GM12878 (cell line): ENCODE measurements around the gene ACCSL.

Experiments used
- EP300 ChIP-seq, 2 experiments: fragments of 150-350 bp in 1 of 2; IDR thresholded peaks; 2 replicates each; pipeline ENCODE4 v1.6.1; 2011 to 2012; ENCODE audit warnings: low read depth in 2 of 2, low read length in 2 of 2, borderline replicate concordance in 1 of 2, improper control_type of control experiment in 1 of 2, inconsistent platforms in 1 of 2; ENCODE audit not compliant: control insufficient read depth in 1 of 2
- EZH2 ChIP-seq: IDR thresholded peaks from 2 replicates; pipeline ENCODE4 v1.6.1; 2012; ENCODE audit warnings: low read depth, mild to moderate bottlenecking, control low read depth, inconsistent platforms, low read length, borderline replicate concordance; ENCODE audit not compliant: control insufficient read depth
- GABPA ChIP-seq: IDR thresholded peaks from 2 replicates; pipeline ENCODE4 v1.6.1; 2014; ENCODE audit warnings: antibody characterized with exemption, low read depth, mild to moderate bottlenecking, inconsistent platforms
- RAD51 ChIP-seq: fragments of 450-650 bp; IDR thresholded peaks from 2 replicates; pipeline ENCODE4 v1.6.1; 2016; ENCODE audit warnings: moderate library complexity, mild to moderate bottlenecking, inconsistent platforms
- TF ChIP-seq, protein P1 (sequence below): IDR thresholded peaks from 2 replicates; pipeline ENCODE4 v1.6.1; 2011; ENCODE audit warnings: low read depth, low read length, improper control_type of control experiment, borderline replicate concordance
- TF ChIP-seq, protein P2 (sequence below), 3 experiments: IDR thresholded peaks in 2 of 3; conservative IDR thresholded peaks in 1 of 3; 2 replicates each; pipeline ENCODE4 v1.5.1; 2011; ENCODE audit warnings: low read depth in 3 of 3, low read length in 3 of 3, mild to moderate bottlenecking in 3 of 3, control low read depth in 2 of 3, moderate library complexity in 2 of 3, inconsistent platforms in 1 of 3, mixed read lengths in 1 of 3; ENCODE audit not compliant: control insufficient read depth in 2 of 3, insufficient read depth in 1 of 3; ENCODE audit errors: extremely low read depth in 1 of 3
- TF ChIP-seq, protein P3 (sequence below): fragments of 450-650 bp; IDR thresholded peaks from 2 replicates; pipeline ENCODE4 v1.6.1; 2014; ENCODE audit warnings: mild to moderate bottlenecking
- TF ChIP-seq, protein P4 (sequence below): IDR thresholded peaks from 2 replicates; pipeline ENCODE4 v1.6.1; 2011; ENCODE audit warnings: borderline replicate concordance, low read depth, mild to moderate bottlenecking, moderate library complexity, mixed read lengths, low read length; ENCODE audit not compliant: insufficient read depth; ENCODE audit errors: extremely low read length
- TF ChIP-seq, protein P5 (sequence below): IDR thresholded peaks from 2 replicates; pipeline ENCODE4 v1.6.1; 2012; ENCODE audit warnings: low read depth, low read length, improper control_type of control experiment

DNA sequence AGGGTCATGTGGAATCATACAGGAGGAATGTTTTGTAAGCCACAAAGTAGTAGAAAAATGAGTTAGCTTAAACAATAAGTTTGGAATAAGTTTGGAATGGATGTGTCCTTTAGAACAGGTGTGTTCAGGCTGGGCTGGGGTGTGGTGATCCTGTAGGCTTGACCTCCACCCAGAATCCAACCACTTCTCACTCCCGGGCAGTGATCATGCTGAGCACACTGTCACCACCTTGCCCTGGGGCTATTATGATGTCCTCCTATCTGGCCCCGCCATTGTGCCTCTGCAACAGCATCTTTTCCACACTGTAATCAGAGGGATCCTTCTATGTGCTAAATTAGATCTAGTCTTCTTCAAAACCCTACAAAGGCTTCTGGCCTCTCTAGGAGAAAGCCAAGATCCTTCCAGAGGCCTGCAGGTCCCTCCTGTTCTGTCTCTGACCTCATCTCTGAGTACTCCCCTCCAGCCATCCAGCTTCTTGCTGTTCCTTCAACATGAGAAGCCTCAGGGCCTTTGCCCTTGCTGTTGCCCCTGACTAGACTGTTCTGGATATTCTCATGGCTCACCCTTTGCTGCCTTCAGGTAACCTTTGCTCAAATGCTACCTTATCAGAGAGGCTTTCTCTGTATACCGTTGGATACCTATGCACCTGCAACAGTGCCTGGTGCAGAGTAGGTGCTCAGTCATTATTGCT, 18.8 kb upstream of the ACCSL start:
- TF ChIP-seq, protein P1, sequence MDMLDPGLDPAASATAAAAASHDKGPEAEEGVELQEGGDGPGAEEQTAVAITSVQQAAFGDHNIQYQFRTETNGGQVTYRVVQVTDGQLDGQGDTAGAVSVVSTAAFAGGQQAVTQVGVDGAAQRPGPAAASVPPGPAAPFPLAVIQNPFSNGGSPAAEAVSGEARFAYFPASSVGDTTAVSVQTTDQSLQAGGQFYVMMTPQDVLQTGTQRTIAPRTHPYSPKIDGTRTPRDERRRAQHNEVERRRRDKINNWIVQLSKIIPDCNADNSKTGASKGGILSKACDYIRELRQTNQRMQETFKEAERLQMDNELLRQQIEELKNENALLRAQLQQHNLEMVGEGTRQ = no peak
- no peak for TF ChIP-seq GABPA
- no peak for TF ChIP-seq RAD51
- TF ChIP-seq, protein P2, sequence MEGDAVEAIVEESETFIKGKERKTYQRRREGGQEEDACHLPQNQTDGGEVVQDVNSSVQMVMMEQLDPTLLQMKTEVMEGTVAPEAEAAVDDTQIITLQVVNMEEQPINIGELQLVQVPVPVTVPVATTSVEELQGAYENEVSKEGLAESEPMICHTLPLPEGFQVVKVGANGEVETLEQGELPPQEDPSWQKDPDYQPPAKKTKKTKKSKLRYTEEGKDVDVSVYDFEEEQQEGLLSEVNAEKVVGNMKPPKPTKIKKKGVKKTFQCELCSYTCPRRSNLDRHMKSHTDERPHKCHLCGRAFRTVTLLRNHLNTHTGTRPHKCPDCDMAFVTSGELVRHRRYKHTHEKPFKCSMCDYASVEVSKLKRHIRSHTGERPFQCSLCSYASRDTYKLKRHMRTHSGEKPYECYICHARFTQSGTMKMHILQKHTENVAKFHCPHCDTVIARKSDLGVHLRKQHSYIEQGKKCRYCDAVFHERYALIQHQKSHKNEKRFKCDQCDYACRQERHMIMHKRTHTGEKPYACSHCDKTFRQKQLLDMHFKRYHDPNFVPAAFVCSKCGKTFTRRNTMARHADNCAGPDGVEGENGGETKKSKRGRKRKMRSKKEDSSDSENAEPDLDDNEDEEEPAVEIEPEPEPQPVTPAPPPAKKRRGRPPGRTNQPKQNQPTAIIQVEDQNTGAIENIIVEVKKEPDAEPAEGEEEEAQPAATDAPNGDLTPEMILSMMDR (IDR thresholded peaks at IDR 0.05 in 2 of 3, conservative IDR thresholded peaks at IDR 0.05 in 1 of 3; ENCODE audit: control insufficient read depth in 2 of 3, extremely low read depth in 1 of 3, insufficient read depth in 1 of 3, low read depth in 3 of 3, low read length in 3 of 3) = no peak
- no peak for TF ChIP-seq EP300 (IDR thresholded peaks at IDR 0.05; ENCODE audit: borderline replicate concordance in 1 of 2, control insufficient read depth in 1 of 2, low read depth in 2 of 2, low read length in 2 of 2)
- TF ChIP-seq EZH2 = no peak
- TF ChIP-seq, protein P3, sequence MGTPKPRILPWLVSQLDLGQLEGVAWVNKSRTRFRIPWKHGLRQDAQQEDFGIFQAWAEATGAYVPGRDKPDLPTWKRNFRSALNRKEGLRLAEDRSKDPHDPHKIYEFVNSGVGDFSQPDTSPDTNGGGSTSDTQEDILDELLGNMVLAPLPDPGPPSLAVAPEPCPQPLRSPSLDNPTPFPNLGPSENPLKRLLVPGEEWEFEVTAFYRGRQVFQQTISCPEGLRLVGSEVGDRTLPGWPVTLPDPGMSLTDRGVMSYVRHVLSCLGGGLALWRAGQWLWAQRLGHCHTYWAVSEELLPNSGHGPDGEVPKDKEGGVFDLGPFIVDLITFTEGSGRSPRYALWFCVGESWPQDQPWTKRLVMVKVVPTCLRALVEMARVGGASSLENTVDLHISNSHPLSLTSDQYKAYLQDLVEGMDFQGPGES = no peak
- TF ChIP-seq, protein P4, sequence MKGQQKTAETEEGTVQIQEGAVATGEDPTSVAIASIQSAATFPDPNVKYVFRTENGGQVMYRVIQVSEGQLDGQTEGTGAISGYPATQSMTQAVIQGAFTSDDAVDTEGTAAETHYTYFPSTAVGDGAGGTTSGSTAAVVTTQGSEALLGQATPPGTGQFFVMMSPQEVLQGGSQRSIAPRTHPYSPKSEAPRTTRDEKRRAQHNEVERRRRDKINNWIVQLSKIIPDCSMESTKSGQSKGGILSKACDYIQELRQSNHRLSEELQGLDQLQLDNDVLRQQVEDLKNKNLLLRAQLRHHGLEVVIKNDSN = no peak
- TF ChIP-seq, protein P5, sequence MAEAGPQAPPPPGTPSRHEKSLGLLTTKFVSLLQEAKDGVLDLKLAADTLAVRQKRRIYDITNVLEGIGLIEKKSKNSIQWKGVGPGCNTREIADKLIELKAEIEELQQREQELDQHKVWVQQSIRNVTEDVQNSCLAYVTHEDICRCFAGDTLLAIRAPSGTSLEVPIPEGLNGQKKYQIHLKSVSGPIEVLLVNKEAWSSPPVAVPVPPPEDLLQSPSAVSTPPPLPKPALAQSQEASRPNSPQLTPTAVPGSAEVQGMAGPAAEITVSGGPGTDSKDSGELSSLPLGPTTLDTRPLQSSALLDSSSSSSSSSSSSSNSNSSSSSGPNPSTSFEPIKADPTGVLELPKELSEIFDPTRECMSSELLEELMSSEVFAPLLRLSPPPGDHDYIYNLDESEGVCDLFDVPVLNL = no peak
